A549 (cell line): ENCODE measurements around the gene STAT5B.

Experiments used
- BHLHE40 ChIP-seq: IDR thresholded peaks from 2 replicates; pipeline ENCODE4 v1.6.1; 2012; ENCODE audit warnings: low read depth, low read length, inconsistent platforms
- CBX8 ChIP-seq: fragments of 200-600 bp; sonication (generic); IDR thresholded peaks from 2 replicates; pipeline ENCODE4 v1.6.1; 2016
- CEBPB ChIP-seq, 2 experiments: fragments of >200 bp in 1 of 2; sonication (Bioruptor Twin) in 1 of 2; formaldehyde crosslinking in 1 of 2; IDR thresholded peaks; 2 replicates each; pipeline ENCODE4 v1.6.1; 2012 to 2016
- CTCF ChIP-seq: fragments of >200 bp; sonication (Bioruptor Twin); formaldehyde crosslinking; IDR thresholded peaks from 3 replicates; pipeline ENCODE4 v1.5.1; 2016
- EP300 ChIP-seq, 2 experiments: fragments of >200 bp; sonication (Bioruptor Twin); formaldehyde crosslinking; IDR thresholded peaks; 2 replicates in 1 of 2; 3 replicates in 1 of 2; pipeline ENCODE4 v1.6.1; 2016 to 2017
- HOXA7 ChIP-seq: fragments of 250-450 bp; sonication (Bioruptor Pico); IDR thresholded peaks from 2 replicates; pipeline ENCODE4 v1.5.0; 2020; ENCODE audit warnings: mild to moderate bottlenecking, moderate library complexity
- NPAS2 ChIP-seq: fragments of 250-450 bp; sonication (Bioruptor Pico); IDR thresholded peaks from 2 replicates; pipeline ENCODE4 v1.8.0; 2022; ENCODE audit warnings: mild to moderate bottlenecking, moderate library complexity, borderline replicate concordance
- POLR2A ChIP-seq: IDR thresholded peaks from 2 replicates; pipeline ENCODE4 v1.6.1; 2012; ENCODE audit warnings: mild to moderate bottlenecking, low read length
- RAD21 ChIP-seq, 2 experiments: fragments of >200 bp in 1 of 2; sonication (Bioruptor Twin) in 1 of 2; formaldehyde crosslinking in 1 of 2; IDR thresholded peaks in 1 of 2; conservative IDR thresholded peaks in 1 of 2; 2 replicates in 1 of 2; 3 replicates in 1 of 2; pipeline ENCODE4 v1.6.1; 2012 to 2018; ENCODE audit warnings: inconsistent platforms in 1 of 2
- RFX5 ChIP-seq: fragments of 450-650 bp; IDR thresholded peaks from 2 replicates; pipeline ENCODE4 v1.7.1; 2014; ENCODE audit warnings: antibody characterized with exemption, mild to moderate bottlenecking, moderate library complexity
- ZNF302 ChIP-seq: fragments of 250-450 bp; sonication (Bioruptor Pico); IDR thresholded peaks from 2 replicates; pipeline ENCODE4 v1.9.0; 2021; ENCODE audit warnings: inconsistent platforms, mild to moderate bottlenecking, moderate library complexity
- TF ChIP-seq, protein P1 (sequence below): fragments of 450-650 bp; IDR thresholded peaks from 2 replicates; pipeline ENCODE4 v1.6.1; 2014; ENCODE audit warnings: antibody characterized with exemption
- TF ChIP-seq, protein P2 (sequence below): fragments of 200-600 bp; sonication (generic); IDR thresholded peaks from 2 replicates; pipeline ENCODE4 v1.6.1; 2016; ENCODE audit warnings: antibody characterized with exemption, mild to moderate bottlenecking, moderate library complexity

GRCh38 chr17:42277342-42277712, 1.1 kb upstream of the STAT5B start:
- TF ChIP-seq BHLHE40 (no peak), CTCF (no peak), POLR2A (no peak), NPAS2 (CRISPR knock-in tag) (no peak), RAD21 (conservative IDR thresholded peaks at IDR 0.05 in 1 of 2, IDR thresholded peaks at IDR 0.05 in 1 of 2) (no peak), EP300 (IDR thresholded peaks at IDR 0.05) (no peak), ZNF302 (CRISPR knock-in tag) (no peak), HOXA7 (CRISPR knock-in tag) (no peak), CEBPB (IDR thresholded peaks at IDR 0.05) (no peak), RFX5 (no peak), CBX8 (no peak)
- TF ChIP-seq, protein P1, sequence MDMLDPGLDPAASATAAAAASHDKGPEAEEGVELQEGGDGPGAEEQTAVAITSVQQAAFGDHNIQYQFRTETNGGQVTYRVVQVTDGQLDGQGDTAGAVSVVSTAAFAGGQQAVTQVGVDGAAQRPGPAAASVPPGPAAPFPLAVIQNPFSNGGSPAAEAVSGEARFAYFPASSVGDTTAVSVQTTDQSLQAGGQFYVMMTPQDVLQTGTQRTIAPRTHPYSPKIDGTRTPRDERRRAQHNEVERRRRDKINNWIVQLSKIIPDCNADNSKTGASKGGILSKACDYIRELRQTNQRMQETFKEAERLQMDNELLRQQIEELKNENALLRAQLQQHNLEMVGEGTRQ, result no peak
- TF ChIP-seq, protein P2, sequence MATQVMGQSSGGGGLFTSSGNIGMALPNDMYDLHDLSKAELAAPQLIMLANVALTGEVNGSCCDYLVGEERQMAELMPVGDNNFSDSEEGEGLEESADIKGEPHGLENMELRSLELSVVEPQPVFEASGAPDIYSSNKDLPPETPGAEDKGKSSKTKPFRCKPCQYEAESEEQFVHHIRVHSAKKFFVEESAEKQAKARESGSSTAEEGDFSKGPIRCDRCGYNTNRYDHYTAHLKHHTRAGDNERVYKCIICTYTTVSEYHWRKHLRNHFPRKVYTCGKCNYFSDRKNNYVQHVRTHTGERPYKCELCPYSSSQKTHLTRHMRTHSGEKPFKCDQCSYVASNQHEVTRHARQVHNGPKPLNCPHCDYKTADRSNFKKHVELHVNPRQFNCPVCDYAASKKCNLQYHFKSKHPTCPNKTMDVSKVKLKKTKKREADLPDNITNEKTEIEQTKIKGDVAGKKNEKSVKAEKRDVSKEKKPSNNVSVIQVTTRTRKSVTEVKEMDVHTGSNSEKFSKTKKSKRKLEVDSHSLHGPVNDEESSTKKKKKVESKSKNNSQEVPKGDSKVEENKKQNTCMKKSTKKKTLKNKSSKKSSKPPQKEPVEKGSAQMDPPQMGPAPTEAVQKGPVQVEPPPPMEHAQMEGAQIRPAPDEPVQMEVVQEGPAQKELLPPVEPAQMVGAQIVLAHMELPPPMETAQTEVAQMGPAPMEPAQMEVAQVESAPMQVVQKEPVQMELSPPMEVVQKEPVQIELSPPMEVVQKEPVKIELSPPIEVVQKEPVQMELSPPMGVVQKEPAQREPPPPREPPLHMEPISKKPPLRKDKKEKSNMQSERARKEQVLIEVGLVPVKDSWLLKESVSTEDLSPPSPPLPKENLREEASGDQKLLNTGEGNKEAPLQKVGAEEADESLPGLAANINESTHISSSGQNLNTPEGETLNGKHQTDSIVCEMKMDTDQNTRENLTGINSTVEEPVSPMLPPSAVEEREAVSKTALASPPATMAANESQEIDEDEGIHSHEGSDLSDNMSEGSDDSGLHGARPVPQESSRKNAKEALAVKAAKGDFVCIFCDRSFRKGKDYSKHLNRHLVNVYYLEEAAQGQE, result no peak
